Bronchial epithelial cell (primary cell): ENCODE results near the gene COL4A1. TPM values are rescaled to one million over a fixed set of nuclear protein-coding genes. Genes with fewer than 3 reads are reported as not detected.

Source experiments
- DNase-seq: peaks from one replicate; pipeline ENCODE4 v3.0.0-alpha.2; 2010; ENCODE audit warnings: low read depth
- FAIRE-seq: peaks from 2 replicates; lab custom pipeline; 2011; peaks lifted over from hg19 to GRCh38; lab: Jason Lieb, UNC
- H3K27me3 ChIP-seq: 2 replicates; pipeline ENCODE4 v1.5.1; 2011; ENCODE audit warnings: low read length; ENCODE audit not compliant: control insufficient read depth, insufficient read depth
- H3K36me3 ChIP-seq: 2 replicates; pipeline ENCODE4 v1.5.1; 2011; ENCODE audit warnings: low read length; ENCODE audit not compliant: control insufficient read depth, insufficient read depth
- H3K4me3 ChIP-seq: 2 replicates; pipeline ENCODE4 v1.5.1; 2011; ENCODE audit warnings: mild to moderate bottlenecking, low read depth, low read length, control low read depth
- total RNA-seq: library from RNA; depleted of rRNA; stranded (reverse); fragments of >200 nt; gene quantifications from 2 replicates; pipeline ENCODE4 v1.2.1, GENCODE V29; 2014
- TF ChIP-seq, protein P1 (sequence below): IDR thresholded peaks from 2 replicates; pipeline ENCODE4 v1.5.1; 2011; ENCODE audit warnings: mild to moderate bottlenecking, moderate library complexity, low read length, control low read depth, inconsistent platforms; ENCODE audit not compliant: insufficient read depth, severe bottlenecking

COL4A1 gene
- total RNA-seq, 1 donor from 2014 or later: 7.4 TPM

DNA sequence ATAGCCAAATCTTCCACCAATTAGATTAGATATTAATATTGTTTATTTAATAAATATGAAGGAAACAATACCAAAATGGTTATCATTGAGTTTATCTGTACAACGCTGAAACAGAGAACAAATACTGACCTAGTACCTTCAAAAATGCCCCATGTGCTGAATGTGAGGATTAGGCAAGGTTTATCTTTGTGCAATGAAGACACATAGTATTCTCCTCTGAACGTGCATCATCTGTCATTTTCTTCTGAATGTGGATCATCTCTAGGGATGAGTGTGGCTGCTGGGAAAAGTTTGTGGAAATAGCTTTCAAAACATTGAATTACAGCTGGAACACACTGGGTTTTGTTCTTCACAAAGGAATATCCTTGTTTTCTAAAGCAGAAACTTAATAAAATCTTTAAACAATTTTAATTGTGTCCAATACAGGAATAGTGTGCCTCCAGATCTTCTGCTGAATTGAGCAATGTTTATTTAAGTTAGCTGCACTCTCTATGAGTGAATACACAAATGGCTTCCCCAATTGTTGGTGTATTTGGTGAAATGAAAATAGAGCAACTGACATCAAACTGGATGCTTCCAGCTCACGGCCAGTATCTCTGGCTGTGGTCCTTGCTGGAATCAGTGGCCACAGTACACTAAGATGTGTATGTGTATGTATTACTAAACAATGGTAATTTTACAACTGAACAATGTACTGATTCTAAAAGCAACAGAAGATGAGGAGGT is 6.7 kb downstream of the COL4A1 start:
- Histone ChIP-seq H3K27me3 (no peaks in the 10 kb centered on the region), H3K4me3 (no peak overlapping the region), H3K36me3 (no peaks in the 10 kb centered on the region)
- DNase-seq (no peak), FAIRE-seq (no peak)
- TF ChIP-seq, protein P1, sequence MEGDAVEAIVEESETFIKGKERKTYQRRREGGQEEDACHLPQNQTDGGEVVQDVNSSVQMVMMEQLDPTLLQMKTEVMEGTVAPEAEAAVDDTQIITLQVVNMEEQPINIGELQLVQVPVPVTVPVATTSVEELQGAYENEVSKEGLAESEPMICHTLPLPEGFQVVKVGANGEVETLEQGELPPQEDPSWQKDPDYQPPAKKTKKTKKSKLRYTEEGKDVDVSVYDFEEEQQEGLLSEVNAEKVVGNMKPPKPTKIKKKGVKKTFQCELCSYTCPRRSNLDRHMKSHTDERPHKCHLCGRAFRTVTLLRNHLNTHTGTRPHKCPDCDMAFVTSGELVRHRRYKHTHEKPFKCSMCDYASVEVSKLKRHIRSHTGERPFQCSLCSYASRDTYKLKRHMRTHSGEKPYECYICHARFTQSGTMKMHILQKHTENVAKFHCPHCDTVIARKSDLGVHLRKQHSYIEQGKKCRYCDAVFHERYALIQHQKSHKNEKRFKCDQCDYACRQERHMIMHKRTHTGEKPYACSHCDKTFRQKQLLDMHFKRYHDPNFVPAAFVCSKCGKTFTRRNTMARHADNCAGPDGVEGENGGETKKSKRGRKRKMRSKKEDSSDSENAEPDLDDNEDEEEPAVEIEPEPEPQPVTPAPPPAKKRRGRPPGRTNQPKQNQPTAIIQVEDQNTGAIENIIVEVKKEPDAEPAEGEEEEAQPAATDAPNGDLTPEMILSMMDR: no peak

DNA sequence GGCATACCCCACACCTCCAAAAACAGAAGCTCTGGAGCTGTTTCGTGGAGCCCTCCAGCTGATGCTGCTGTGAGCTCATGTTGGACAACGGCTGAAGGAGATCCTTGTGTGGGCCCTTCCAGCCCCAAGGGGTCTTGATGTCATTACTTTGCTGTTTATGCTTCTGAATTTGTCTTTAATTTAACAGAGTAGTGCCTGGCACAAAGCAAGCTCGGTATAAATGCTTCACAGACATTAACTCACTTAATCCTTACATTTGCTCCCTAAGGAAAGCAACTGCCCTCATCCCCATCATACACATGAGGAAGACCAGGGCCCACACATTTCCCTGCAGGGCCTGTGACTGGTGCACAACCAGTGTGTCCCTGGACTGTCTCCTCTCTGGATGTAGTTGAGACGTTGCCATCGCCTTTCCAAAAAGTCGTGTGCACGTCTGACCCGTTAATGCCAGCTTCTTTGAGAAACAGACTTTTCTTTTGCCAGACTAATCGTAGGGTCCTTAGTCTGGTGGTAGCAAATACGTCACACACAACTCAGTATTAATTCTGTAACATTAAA is 7.6 kb downstream of the COL4A1 start:
- FAIRE-seq: no peak
- no peaks in the 10 kb centered on the region for H3K36me3 ChIP-seq
- no peak for DNase-seq
- no peaks in the 10 kb centered on the region for H3K27me3 ChIP-seq
- TF ChIP-seq, protein P1: no peak
- H3K4me3 ChIP-seq: no peak overlapping the region

DNA sequence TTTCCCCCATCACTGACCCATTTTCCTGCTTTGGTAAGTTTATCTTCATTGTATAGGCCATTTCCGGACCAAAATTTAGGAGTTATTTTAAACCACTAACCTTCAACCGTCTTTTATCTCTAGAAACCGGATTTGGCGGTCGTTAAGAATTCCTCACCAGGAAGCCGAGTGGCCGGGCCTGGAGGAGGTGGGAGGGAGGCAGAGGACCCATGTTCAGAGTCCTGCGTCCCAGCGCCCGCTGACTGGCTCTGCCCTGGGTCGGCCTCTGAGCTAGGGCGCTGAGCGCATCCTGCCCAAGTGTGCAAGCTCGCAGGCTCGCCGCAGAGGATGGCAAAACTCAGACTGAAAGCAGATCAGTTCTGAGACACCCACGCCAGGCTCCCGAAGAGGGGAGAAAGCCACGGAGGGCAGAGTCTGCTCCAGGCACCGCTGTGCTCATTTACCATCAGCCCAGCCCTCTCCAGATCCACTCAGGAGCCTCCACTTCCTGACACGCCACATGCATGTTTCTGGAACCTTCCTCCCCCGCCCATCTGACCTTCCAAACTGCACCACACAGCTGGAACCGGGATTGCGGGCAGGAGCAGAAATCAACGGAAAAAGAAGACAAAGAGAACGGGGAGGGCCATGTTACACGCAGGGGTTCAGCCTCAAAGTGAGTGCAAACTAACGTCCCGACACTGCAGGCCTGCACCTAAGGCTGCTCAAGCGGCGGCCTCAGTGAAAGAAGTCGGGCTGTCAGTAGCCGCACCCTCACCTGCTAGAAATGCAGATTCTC is 8.3 kb downstream of the COL4A1 start:
- Histone ChIP-seq H3K27me3 (no peaks in the 10 kb centered on the region), H3K36me3 (no peaks in the 10 kb centered on the region), H3K4me3 (no peak overlapping the region)
- TF ChIP-seq, protein P1: no peak
- FAIRE-seq (no peak), DNase-seq (no peak)

DNA sequence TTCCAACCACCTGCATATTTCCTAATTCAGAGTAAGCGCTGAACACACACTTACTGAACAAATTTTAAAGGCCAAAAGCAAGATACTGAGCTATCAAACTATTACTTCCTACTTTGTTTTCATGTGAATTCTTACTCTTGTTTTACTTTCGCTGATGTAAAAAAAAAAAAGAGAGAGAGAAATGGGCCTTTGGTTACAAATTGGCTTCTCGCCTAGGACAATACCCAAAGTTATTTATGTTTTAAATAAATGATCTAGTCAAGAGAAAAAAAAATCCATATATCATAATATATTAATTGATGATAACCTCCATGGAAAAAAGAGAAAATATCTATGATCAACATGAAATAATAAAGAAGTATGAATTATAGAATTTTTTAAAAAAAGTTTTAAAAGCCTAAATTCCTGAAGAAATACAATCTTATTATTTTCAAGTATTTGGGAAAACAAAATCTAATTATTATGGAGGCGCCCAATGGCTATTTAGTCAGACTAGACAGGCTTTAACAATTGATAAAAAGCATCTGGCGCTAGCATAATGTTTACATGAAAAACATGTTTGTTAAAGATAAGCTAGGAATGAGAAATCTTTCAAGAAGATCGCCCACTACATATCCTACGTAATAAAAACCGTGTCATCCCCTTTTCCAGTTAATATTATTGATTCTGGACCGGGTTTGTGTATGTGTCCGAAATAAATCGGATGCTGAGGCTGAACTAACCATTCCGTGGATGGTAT is 9.0 kb downstream of the COL4A1 start:
- Histone ChIP-seq H3K4me3 (no peak overlapping the region), H3K27me3 (no peaks in the 10 kb centered on the region), H3K36me3 (no peaks in the 10 kb centered on the region)
- TF ChIP-seq, protein P1: no peak
- FAIRE-seq: no peak
- DNase-seq: no peak

DNA sequence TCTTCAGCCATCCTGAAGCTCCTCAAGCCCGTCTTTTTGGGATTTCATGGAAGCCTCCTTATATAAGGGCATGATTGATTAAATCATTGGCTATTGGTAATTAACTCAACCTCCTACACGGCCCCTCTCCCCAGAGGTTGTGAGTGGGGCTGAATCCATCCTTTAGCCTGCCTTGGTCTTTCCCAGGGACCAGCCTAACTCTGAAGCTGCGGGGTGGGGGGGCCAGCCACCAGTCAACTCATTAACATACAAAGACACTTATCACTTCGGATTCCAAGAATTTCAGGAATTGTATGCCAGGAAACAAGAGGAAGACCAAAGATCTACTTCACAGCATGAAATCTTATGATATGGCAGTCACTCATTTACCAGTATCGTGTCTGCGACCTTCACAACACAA is 9.9 kb downstream of the COL4A1 start:
- FAIRE-seq (no peak), DNase-seq (no peak)
- Histone ChIP-seq H3K4me3 (no peak overlapping the region), H3K27me3 (no peaks in the 10 kb centered on the region), H3K36me3 (no peaks in the 10 kb centered on the region)
- TF ChIP-seq, protein P1: no peak
